HK-2 (cell line): ENCODE results near the gene RGS1.

Experiments
- DNase-seq: peaks from one replicate; pipeline ENCODE4 v3.0.0-alpha.2; 2018; ENCODE audit not compliant: unreplicated experiment

RGS1 gene, protein sequence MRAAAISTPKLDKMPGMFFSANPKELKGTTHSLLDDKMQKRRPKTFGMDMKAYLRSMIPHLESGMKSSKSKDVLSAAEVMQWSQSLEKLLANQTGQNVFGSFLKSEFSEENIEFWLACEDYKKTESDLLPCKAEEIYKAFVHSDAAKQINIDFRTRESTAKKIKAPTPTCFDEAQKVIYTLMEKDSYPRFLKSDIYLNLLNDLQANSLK

GRCh38 chr1:192575499-192576189 lies at the start of gene RGS1:
Gene RGS1, plus strand, starts transcription at chr1:192575773. Its CDS starts 20 bp downstream, at chr1:192575793.
- DNase-seq, result no peak

GRCh38 chr1:192527111-192527795 lies 48.3 kb upstream of the RGS1 start:
- DNase-seq, result no peak

DNA sequence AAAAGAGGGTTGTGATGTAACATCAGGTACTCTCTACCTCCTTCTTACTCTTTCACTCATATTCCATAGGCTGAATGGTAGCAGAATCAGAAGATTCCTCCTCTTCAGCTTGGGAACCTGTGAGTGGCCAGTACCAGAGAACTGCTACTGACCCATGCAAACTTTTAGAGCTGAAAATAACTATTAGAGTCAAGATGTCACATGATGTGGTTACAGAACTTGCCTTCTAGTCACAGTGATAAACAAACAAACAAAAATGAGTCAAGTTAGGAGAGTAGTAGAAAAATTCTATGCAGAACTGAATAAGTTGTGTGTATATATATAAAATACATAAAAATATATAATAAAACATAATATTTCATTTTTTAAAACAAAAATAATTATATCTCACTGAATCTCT lies 47.6 kb upstream of the RGS1 start:
- DNase-seq, result no peak

DNA sequence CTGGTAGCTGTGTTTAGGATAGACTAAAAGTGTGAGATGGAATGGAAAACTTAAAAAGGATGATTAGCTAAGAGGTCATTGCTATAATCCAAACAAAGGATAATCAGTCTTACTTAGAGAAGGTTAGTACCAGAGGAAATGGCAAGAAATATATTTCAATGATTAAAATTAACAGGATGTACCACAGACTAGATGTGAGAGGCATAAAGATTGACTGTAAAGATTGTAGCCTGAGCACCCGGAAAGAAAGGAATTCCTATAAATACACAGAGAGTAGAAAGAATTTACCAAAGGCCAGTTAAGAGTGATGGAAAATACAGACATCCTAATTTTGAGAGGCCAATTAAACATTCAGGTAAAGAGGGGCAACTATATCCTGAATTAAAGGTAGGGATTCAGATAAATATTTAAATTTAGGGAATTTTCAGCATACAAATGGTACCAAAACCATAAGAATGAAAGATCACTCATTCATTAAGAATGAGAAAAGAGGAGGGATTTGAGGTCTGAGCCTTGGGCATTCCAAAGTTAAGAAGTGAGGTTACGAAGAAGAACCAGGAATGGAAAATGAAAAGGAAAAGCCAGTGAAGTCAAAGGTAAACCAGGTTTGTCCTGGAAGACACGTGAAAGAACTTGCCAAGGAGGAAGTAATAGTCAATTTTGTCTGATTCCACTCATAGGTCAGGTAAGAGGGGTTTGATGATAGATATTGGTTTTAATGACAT lies 46.4 kb upstream of the RGS1 start:
- no peak for DNase-seq

GRCh38 chr1:192529811-192530210 lies 45.8 kb upstream of the RGS1 start:
- no peak for DNase-seq

DNA sequence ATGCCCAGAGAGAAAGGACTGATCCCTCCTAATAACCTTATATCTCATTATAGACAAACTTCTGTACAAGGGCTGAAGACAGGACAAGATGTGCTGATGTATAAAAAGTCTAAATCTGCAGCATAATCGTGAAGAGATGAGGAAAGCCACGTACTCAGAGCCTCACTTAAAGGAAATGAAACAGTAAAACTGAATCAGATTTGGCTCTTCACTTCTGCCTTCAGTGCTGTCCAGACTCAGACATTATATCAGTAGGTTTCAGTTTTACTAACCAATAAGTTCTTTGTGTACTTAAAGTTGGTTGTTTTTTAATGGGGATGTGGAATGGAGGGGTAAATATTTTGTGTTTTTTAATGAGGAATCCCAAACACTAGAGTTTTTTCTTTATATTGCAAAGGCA lies 45.3 kb upstream of the RGS1 start:
- no peak for DNase-seq

DNA sequence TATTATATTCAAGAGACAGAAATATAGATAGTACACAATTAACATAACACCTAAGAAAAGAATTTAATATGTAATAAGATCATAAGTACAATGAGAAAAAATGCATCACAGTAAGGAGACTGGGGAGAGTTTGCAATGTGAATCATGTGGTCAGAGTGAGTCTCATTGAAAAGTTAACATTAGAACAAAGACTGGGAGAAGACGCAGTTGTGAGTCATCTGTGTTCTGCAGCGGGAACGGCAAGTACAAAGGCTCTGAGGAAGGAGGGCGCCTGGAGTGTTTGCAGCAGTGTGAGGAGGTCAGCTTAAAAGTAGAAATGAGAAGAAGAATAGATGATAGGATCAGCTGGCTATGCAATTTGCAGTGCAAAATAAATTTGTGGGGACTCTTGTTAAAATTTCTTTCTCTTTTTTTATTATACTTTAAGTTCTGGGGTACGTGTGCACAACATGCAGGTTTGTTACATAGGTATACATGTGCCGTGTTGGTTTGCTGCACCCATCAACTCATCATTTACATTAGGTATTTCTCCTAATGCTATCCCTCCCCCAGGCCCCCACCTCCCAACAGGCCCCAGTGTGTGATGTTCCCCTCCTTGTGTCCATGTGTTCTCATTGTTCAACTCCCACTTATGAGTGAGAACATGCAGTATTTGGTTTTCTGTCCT lies 44.4 kb upstream of the RGS1 start:
- DNase-seq, result peak; percentile 45

DNA sequence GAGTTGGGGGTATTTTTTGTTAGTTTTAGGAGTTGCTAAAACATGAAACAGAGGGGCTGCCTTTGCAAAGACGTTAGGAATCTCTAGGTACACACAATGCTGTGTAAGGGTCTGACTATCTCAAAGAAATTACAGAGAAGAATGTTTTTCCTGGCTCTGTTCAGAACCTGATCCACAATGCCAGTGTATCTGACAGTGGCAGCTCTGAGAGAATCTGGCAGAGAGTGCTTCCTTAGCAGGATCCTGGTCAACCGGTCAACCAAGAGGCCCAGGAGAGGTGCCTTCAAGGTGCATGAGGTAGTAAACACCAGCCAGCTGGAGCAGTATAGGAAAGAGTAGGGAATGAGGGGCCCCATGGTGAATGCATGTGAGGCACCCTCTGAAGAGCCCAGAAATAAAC lies 40.9 kb upstream of the RGS1 start:
- DNase-seq, result no peak

DNA sequence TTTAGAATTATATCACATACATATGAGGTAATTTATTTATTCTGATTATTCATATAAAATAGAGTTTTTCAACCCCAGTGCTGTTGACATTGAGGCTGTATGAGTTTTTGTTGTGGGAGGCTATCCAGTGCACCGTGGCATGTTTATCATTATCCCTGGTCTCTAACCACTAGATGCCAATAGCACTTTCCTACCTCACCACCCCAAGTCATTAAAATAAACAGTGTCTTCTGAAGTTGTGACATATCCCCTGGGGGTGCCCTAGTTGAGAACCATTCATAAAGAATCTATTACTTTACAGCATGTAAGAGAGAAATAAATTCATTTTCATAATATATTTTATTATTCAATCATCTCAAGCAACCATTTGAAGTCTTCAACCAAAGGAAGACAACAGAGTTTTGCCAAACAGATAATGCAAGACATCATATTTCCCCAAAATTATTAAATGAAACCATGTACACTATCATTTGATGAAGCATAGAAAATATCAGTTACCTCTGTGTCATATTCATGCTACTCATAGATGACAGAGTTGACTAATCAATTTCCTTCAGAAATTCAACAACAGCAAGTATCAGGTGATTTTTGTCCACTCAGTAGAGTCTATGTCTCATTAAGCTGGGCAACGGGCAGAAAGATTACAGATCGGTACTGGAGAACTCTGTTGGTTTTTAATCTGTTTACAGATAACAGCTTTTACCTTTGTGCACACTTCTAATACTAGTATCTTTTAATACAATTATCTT lies 39.5 kb upstream of the RGS1 start:
- DNase-seq, result no peak

DNA sequence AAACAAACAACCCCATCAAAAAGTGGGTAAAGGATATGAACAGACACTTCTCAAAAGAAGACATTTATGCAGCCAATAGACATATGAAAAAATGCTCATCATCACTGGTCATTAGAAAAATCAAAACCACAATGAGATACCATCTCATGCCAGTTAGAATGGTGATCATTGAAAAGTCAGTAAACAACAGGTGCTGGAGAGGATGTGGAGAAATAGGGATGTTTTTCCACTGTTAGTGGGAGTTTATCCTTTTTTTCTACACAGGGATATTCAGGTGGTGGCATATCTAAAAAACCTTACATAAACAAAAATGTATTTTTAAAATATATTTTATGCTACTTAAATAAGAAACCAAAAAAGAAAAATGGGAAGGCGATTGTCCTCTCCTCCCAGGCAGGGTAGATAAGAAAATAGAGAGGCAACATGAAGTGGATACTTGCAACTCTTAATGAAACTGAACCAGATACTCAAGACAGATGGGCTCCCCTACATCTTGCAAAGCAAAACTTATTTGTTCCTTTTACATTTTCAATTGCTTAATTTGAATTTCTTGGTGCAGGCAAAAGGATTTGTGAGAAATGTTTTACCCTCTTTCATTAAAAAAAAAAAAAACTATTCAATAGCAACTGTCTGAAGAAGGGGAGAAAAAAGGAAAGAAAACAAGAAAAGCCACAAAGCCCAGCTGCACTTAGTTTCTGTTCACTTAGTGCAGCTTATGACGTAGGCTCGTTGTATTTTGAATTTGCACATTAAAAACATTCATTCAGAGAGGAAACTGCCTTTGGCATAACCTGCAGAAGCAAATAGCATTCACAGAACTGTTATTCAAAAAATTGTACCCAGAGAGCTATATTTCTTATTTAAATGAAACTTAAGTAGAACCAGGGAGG lies 36.9 kb upstream of the RGS1 start:
- DNase-seq, result no peak

- DNase-seq, result no peak
Observed at GRCh38 chr1:192539297-192540092, 36.1 kb upstream of the RGS1 start.

DNA sequence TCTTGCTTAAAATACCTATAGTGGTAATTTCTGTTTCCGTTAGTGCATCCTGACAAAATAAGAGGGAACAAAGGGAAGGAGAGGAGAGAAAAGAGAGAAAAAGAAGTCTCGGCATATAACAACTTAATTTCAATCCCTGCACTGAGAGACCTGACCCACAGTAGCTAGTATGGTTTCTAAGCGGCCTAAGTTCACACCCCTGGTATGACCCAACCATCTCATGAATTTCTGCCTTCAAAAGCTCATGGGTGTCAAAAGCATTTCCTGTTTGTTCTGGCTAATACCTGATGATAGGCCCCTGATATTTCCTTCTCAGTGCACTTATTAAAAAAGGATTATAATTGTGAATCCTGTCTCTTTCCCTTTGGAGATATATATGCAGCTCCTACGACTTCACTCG lies 32.1 kb upstream of the RGS1 start:
- no peak for DNase-seq

DNA sequence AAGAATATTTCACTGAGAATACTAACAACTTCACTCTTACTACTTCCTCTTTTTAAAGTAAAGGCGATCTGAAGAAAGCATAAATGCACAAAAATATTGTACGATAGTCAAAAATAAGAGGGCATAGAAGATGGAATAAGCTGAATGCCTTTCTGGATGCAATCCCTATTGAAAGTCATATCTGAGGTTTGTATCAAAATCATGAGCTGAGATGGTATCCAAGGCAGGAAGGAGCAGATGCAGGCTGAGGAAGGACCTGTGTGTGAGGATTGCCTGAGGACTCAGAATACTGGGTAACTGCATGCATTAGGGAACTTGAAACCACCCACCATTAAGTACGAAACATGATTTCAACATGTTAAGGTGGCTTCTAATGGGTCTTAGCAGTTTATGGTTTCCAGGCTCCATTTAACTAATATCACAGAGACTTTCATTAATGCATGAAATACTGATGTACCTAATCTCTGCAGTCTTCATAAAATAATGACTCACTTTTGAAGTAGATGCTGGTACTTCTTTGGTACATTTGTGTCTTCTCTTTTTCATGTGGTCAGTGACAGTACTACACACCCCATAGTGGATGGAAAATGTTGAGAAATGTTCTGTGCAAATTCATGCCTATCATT lies 29.6 kb upstream of the RGS1 start:
- no peak for DNase-seq

GRCh38 chr1:192546596-192547190 lies 28.9 kb upstream of the RGS1 start:
- DNase-seq, result no peak

- no peak for DNase-seq
Observed at GRCh38 chr1:192547501-192547900, 28.1 kb upstream of the RGS1 start.

- no peak for DNase-seq
Observed at GRCh38 chr1:192549937-192550336, 25.6 kb upstream of the RGS1 start.

- DNase-seq, result no peak
Observed at GRCh38 chr1:192550922-192551534, 24.5 kb upstream of the RGS1 start.

GRCh38 chr1:192552760-192553191 lies 22.8 kb upstream of the RGS1 start:
- no peak for DNase-seq
